Right ventricle myocardium inferior (tissue), 1 donor: Measurements from ENCODE around the gene ZBTB16. TPM values are rescaled to one million over a fixed set of nuclear protein-coding genes. Genes with fewer than 3 reads are reported as not detected.

Source experiments
- ATAC-seq: fragments of 200-7000 bp; cut with Tn5 transposase; one replicate; pipeline ENCODE4 v1.9.1; 2020; ENCODE audit warnings: mild to moderate bottlenecking, moderate library complexity
- DNase-seq: peaks from one replicate; pipeline ENCODE4 v3.0.0; 2021; ENCODE audit errors: missing footprints
- intact Hi-C: fragments of 100-400 bp; cut with DNase I; formaldehyde crosslinking; loops from one replicate; pipeline ENCODE4 v1.11.0; 2022
- total RNA-seq: library from RNA; stranded (reverse); fragmentation: NEBNext Ultra II Directional; extraction: Animal tissue kit (Norgen Biotek cat#: 25700); gene quantifications from one replicate; pipeline ENCODE4 v1.2.1, GENCODE V29; 2021
- donor health status: DM: no; HTN: yes; CAD: no; lungs with severe emphysema.

Gene ZBTB16
- total RNA-seq, 1 donor from 2014 or later: 78.1 TPM

- no peak for DNase-seq
- ATAC-seq: peak; percentile 33
- intact Hi-C loops: no loop called here
Measured at GRCh38 chr11:114251815-114252337, 192.4 kb downstream of the ZBTB16 start.

GRCh38 chr11:114252767-114253166, 193.3 kb downstream of the ZBTB16 start:
- ATAC-seq: no peak
- intact Hi-C loops: no loop called here
- DNase-seq: no peak

DNA sequence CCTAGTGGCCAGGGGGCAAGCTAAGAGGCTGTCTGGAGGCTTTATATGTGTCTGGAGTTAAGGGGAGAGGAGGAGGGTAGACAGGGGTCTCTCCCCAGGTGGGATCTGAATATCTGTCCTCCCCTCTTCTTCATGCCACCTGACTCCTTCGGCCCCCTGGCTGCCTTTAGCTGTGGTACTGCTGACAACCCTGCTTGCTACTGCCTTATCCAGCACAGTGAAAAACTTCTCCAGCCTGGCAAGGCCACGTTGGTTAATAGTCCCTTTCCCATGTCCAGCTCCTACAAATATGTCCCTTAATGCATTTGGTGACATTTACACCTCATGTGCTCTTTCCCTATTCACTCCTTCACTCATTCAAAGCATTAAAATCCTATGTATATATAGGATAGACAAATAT, 194.3 kb downstream of the ZBTB16 start:
- ATAC-seq: no peak
- DNase-seq: no peak
- intact Hi-C loops: no loop called here

GRCh38 chr11:114254571-114255146, 195.1 kb downstream of the ZBTB16 start:
- DNase-seq: no peak
- intact Hi-C loops: loop anchor here (5.0 kb wide), 1 partner anchor 72 kb away; no protein-coding TSS in a partner anchor
- no peak for ATAC-seq

GRCh38 chr11:114255289-114255688, 195.8 kb downstream of the ZBTB16 start:
- ATAC-seq (no peak), DNase-seq (no peak)
- intact Hi-C loops: loop anchor here (5.0 kb wide), 1 partner anchor 73 kb away; no protein-coding TSS in a partner anchor

- intact Hi-C loops: loop anchor here (2.0 to 5.0 kb wide), 2 partner anchors 74 to 94 kb away; no protein-coding TSS in a partner anchor
- no peak for DNase-seq
- no peak for ATAC-seq
Measured at GRCh38 chr11:114256176-114256966, 196.9 kb downstream of the ZBTB16 start.

GRCh38 chr11:114256967-114257286, 197.4 kb downstream of the ZBTB16 start:
- no peak for DNase-seq
- peak; percentile 3 for ATAC-seq
- intact Hi-C loops: loop anchor here (2.0 to 5.0 kb wide), 2 partner anchors 75 to 94 kb away; no protein-coding TSS in a partner anchor

GRCh38 chr11:114257621-114258558, 198.4 kb downstream of the ZBTB16 start:
- intact Hi-C loops: loop anchor here (2.0 to 5.0 kb wide), 2 partner anchors 76 to 95 kb away; no protein-coding TSS in a partner anchor
- ATAC-seq (peak; percentile 37), DNase-seq (peak; percentile 90)

- DNase-seq (no peak), ATAC-seq (peak; percentile 20)
- intact Hi-C loops: loop anchor here (5.0 kb wide), 1 partner anchor 76 kb away; no protein-coding TSS in a partner anchor
Measured at GRCh38 chr11:114258696-114259095, 199.2 kb downstream of the ZBTB16 start.

- DNase-seq (peak; percentile 78), ATAC-seq (peak; percentile 9)
- intact Hi-C loops: loop anchor here (5.0 kb wide), 1 partner anchor 77 kb away; no protein-coding TSS in a partner anchor
Measured at GRCh38 chr11:114259124-114259526, 199.6 kb downstream of the ZBTB16 start.

- DNase-seq (no peak), ATAC-seq (no peak)
- intact Hi-C loops: loop anchor here (5.0 kb wide), 1 partner anchor 77 kb away; no protein-coding TSS in a partner anchor
Measured at GRCh38 chr11:114259551-114259983, 200.1 kb downstream of the ZBTB16 start.

DNA sequence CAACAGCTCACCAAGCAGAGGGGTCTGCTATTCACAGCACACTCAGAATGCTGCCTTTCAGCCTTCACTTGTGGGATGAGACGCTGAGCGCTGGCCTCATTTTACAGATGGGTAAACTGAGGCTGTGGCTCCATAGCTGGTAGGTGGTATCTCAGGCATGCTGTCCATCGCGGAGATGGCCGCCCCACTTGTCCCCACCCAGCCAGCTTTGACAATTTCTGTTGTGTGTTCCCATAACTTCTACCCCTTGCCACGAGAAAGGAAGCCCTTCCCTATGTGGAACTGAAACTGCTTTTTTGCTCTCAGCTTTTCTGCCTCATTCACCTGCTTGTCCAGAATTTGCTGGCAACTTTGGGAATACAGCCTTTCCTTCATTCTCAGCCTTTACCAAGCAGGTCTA, 200.6 kb downstream of the ZBTB16 start:
- ATAC-seq: no peak
- intact Hi-C loops: loop anchor here (2.0 kb wide), 2 partner anchors 65 to 201 kb away; partner anchors contain the start of gene ZBTB16

DNA sequence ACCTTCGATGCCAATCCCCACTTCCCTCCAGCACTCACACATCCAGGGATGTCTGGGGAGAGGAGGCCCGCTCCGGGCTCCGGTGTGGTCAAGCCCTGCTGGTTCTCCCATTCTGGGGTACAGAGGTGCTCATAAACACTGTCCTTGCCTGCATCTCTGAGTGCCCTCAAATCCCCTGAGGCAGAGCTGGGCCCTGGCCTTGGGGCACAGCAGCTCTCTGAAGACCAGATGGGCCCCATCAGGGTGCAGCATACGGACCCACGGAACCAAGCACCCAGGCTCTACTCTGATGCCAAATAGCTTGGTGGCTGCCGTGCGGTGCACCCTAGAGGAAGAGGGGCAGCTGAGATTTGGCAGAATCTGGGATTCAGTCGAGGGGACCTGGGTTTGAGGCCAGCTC, 201.0 kb downstream of the ZBTB16 start:
- intact Hi-C loops: loop anchor here (2.0 kb wide), 2 partner anchors 66 to 202 kb away; partner anchors contain the start of gene ZBTB16
- ATAC-seq (peak; percentile 3), DNase-seq (no peak)

More for the DNA sequence above, 200.6 kb downstream of the ZBTB16 start:
- no peak for DNase-seq

DNA sequence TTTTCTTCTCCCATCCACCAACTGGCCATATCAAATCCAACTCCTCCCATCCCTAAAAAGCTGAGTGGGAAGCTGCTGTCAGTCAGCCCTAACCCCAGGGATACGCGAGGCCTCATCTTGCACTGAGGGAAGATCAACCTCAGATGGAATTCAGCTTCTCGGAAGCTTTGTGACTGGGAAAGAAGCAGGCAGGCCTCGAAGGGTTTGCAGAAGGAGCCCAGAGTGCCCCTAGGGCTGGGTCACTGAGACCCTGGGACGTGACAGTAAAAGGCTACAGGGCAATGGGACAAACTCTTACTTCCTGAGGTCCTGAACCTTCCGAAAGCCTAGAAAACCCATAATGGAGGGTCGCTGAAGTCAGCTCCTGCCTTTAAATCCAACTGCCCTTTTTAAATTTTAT, 202.3 kb downstream of the ZBTB16 start:
- intact Hi-C loops: loop anchor here (1.0 to 2.0 kb wide), 5 partner anchors 67 to 365 kb away; partner anchors contain the start of gene ZBTB16
- DNase-seq (no peak), ATAC-seq (no peak)

DNA sequence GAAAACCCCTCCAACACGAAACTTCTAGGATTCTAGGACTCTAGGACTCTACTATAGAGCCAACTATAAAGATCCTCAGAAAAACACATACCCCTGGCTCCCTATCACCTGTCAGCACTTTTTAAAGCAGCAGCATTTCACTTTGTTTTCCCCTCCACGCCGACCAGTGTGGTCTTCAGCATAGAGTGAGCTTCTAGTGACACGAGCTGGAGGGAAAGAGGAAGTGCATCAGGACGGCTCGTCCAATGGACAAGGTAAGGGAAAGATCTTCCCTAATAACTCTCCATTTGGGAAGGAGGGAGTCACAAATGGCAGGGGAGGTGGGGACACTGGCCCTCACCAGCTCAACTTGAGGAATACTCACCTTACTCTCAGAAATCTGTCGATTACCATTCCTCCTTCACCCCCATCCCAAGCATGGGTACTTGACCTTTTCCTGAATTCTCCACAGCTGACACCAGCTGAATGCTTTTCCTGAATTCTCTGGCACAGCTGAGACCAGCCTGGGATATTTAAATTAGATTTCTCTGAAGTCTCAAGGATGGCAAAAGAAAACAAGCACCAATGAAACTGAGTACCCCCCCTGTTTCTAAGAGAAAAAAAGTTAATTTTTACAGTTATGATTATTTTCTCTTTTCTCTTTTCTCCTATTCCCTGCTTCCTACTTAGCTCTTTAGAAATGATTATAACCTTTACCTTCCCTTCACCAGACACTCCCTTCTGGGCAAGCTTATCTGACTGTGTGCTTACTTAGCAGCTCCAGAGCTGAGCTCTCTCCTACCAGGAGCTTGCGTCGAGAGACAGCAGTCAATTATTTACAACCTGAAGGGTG, 203.4 kb downstream of the ZBTB16 start:
- DNase-seq (no peak), ATAC-seq (peak; percentile 30)
- intact Hi-C loops: loop anchor here (1.0 kb wide), 1 partner anchor 367 kb away; no protein-coding TSS in a partner anchor

- intact Hi-C loops: no loop called here
- DNase-seq (no peak), ATAC-seq (no peak)
Measured at GRCh38 chr11:114263513-114264170, 204.1 kb downstream of the ZBTB16 start.

- DNase-seq (no peak), ATAC-seq (no peak)
- intact Hi-C loops: no loop called here
Measured at GRCh38 chr11:114264381-114264780, 204.9 kb downstream of the ZBTB16 start.
